ENCODE measurements around the gene CRHBP.
A peak's percentile ranks its signal among the peaks of the same experiment; 100 is the strongest.

The CRHBP gene

DNA sequence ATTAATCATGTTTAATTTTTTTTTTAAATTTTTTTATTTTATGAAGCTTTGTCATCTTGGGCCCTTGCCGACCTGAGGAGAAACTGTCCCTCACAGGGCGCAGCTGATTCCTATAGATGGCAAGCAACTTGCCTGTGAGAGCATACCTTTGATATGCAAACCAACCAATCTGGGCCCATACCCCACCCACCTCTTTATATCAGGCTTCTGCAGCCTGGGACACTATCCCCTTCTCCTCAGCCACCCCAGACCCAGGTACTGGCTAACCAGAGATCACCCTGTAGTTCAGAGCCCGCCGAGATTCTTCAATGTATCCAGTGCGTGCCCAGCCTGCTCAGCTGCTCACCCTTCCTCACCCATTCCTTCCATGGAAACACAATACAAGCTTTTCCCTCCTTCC is 58.7 kb downstream of the CRHBP start:
- TF ChIP-seq, protein P1, sequence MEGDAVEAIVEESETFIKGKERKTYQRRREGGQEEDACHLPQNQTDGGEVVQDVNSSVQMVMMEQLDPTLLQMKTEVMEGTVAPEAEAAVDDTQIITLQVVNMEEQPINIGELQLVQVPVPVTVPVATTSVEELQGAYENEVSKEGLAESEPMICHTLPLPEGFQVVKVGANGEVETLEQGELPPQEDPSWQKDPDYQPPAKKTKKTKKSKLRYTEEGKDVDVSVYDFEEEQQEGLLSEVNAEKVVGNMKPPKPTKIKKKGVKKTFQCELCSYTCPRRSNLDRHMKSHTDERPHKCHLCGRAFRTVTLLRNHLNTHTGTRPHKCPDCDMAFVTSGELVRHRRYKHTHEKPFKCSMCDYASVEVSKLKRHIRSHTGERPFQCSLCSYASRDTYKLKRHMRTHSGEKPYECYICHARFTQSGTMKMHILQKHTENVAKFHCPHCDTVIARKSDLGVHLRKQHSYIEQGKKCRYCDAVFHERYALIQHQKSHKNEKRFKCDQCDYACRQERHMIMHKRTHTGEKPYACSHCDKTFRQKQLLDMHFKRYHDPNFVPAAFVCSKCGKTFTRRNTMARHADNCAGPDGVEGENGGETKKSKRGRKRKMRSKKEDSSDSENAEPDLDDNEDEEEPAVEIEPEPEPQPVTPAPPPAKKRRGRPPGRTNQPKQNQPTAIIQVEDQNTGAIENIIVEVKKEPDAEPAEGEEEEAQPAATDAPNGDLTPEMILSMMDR (IDR thresholded peaks at IDR 0.05; ENCODE audit: low read depth, low read length, missing control alignments): no peak
- H3K4me3 ChIP-seq (replicated peaks; ENCODE audit: low read depth, low read length): no peak overlapping the region
- DNase-seq (ENCODE audit: extremely low read depth, low read depth): no peak

DNA sequence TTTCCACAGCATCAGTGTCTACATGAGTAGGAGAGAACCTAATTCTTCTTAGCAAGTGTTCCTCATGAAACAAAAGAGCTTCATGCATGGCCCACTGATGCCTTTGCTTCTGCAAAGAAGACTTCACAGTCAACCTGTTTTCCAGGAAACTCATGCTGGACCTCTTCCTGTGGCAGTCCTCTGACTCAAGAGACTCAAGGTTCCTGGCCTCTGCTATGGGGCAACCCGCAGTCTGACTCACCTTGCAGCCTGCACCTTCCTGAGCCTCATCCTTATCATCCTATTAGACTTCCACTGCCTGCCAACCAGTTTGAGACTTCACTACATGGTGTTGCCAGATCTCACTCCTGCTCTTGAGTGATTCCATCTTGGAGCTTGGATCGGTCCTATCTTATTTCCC is 59.8 kb downstream of the CRHBP start:
- TF ChIP-seq, protein P1 (IDR thresholded peaks at IDR 0.05; ENCODE audit: low read depth, low read length, missing control alignments): no peak
- DNase-seq (ENCODE audit: extremely low read depth, low read depth): no peak

DNA sequence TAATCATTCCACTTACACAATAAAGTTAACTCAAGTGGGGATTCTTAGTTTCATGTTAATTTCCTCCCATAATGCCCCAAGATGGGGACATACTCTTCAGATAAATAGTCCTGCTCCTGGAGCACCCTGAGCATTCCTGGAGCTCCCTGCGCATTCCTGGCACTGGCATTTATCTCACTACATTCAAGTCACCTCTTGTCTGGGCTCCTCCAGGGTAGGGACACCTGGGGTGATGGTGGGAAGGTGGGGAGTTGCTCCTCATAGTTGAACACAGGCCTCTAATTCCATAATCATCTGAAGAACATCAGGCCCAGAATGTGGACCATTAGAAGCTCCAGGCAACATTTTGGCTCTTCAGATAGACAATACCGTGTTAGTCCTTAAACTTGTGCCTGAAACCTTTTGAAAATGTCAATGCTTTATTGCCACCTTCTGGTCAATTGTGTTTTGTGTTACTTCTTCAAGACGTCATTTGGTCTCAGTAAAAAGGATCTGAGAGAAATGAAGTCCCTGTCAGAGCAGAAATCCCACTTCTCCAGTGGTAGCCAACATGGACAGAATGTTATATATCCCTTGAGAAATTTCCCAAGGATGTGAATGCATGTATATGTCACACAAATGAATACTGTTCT is 63.2 kb downstream of the CRHBP start:
- no peak overlapping the region for H3K4me3 ChIP-seq (replicated peaks; ENCODE audit: low read depth, low read length)
- TF ChIP-seq, protein P1 (IDR thresholded peaks at IDR 0.05; ENCODE audit: low read depth, low read length, missing control alignments): peak; percentile 25
- peak; percentile 52 for DNase-seq (ENCODE audit: extremely low read depth, low read depth)

More for the DNA sequence above, 59.8 kb downstream of the CRHBP start:
- no peak overlapping the region for H3K4me3 ChIP-seq (replicated peaks; ENCODE audit: low read depth, low read length)

DNA sequence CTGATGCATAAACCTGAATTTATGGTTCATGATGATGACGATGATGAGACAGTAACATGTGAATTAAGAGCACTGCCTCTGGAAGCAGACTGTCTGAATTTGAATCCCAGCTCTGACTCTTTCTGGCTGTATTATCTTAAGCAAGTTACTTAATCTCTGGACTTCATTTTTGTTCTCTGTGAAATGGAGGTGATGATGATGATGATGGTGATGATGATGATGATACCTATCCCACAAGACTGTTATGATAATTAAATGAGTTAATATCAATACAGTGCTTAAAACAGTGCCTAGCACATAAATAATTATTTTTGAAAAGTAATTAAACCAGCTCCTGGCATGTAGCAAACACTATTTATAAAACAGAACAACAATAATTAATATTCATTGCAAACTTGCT is 64.1 kb downstream of the CRHBP start:
- DNase-seq (ENCODE audit: extremely low read depth, low read depth): no peak
- TF ChIP-seq, protein P1 (IDR thresholded peaks at IDR 0.05; ENCODE audit: low read depth, low read length, missing control alignments): no peak

DNA sequence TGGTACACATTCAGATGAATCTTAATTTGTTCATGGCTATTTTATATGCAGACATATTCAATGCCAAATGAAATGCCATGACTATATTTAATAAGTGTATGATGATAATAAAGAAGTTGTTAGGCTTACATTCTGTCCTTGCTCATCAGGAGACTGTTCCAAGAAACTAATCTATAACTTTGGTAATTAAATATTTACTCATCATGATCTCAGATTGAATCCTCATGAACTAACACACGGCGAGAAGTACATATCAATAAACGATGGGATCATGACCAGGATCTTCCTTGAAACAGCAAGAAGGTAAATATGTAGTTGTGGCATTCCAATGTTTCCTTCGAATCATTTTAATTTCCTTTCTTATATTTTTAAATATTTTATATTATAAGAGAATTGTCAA is 64.8 kb downstream of the CRHBP start:
- TF ChIP-seq, protein P1 (IDR thresholded peaks at IDR 0.05; ENCODE audit: low read depth, low read length, missing control alignments): no peak
- DNase-seq (ENCODE audit: extremely low read depth, low read depth): no peak
- no peak overlapping the region for H3K4me3 ChIP-seq (replicated peaks; ENCODE audit: low read depth, low read length)

More for the DNA sequence above, 64.1 kb downstream of the CRHBP start:
- H3K4me3 ChIP-seq (replicated peaks; ENCODE audit: low read depth, low read length): no peak overlapping the region

All from HFF-Myc (cell line).